Measurements from ENCODE around the gene VASH1. TPM values are rescaled to one million over a fixed set of nuclear protein-coding genes. Genes with fewer than 3 reads are reported as not detected.

Gene VASH1
- total and polyA plus RNA-seq, 2 of the 13 experiments (the other 11 are each of a cell fraction or from before 2014, with no cell fraction given) = 0.11 to 0.24 TPM

DNA sequence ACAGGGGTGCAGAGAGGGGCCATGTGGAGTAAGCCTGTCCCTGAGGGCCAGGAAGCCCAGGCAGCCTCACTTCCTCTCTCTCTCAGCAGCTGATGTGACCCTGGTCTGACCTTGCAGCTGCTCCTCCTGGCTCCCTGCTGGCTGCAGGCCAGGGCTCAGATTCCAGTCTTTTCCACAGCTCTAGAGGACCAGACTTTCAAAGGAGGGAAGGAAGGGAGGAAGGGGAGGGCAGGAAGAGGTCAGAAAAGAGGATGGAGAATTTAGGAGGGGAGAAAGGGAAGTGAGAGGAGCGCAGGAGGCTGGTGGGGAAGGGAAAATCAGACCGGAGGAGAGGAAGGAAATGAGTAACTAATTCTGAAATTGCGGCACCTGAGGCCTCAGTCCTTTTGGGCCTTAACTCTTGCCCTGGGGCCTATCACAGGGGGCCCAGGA is 40.9 kb upstream of the VASH1 start:
- in situ Hi-C loops (cut with HindIII; ENCODE audit: extremely low pct_ligation_motif_present, low pct_unique_long_range_greater_than_20kb) (no loop called here), intact Hi-C loops (cut with micrococcal nuclease; ENCODE audit: unreplicated experiment) (no loop called here)
- Histone ChIP-seq H3K4me3 (replicated peaks in 1 of 3; ENCODE audit: insufficient read depth in 1 of 3, low read depth in 2 of 3, low read length in 3 of 3) (no peak overlapping the region), H3K4me1 (ENCODE audit: insufficient read depth, low read length) (peaks cover 14% of the 10 kb centered on the region), H3K79me2 (ENCODE audit: insufficient read depth, low read length) (no peaks in the 10 kb centered on the region), H3K4me2 (ENCODE audit: low read depth, low read length) (peak overlapping the region; percentile 8; the same call in 1 of the 2 replicates), H3K27ac (ENCODE audit: extremely low read length, insufficient read depth, low read length) (no peak overlapping the region), H3K36me3 (replicated peaks in 1 of 2; ENCODE audit: control insufficient read depth in 1 of 2, insufficient read depth in 2 of 2, low read length in 2 of 2) (no peaks in the 10 kb centered on the region), H4K20me1 (ENCODE audit: insufficient read depth, low read length) (no peaks in the 10 kb centered on the region), H3K27me3 (ENCODE audit: control insufficient read depth in 1 of 2, insufficient read depth in 2 of 2, low read length in 2 of 2) (peaks cover 2 to 4% of the 10 kb centered on the region in 2 experiments; a peak in 2 of 5 replicates), H3K9me3 (ENCODE audit: low read length) (no peaks in the 10 kb centered on the region), H3K9ac (ENCODE audit: insufficient read depth, low read depth, low read length) (no peak overlapping the region), H2AFZ (ENCODE audit: low read length) (no peak overlapping the region)
- no TSS peak for BruUV-seq (replicated peaks)
- ChIA-PET CTCF (ENCODE audit: low intra/inter-chr PET ratio, low total read pairs) (no interaction called here), POLR2A (no interaction called here)
- ATAC-seq (peak; percentile 80), FAIRE-seq (no peak), DNase-seq (ENCODE audit: low spot score) (peak; percentile 36)
- WGBS (ENCODE audit: low lambda C conversion rate) = 37% methylated on average over 3 of the region's 3 CpGs
- TF ChIP-seq HNRNPK (IDR thresholded peaks at IDR 0.05; ENCODE audit: low read depth, low read length, poor library complexity, severe bottlenecking) (no peak), MIER3 (CRISPR knock-in tag; IDR thresholded peaks at IDR 0.05; ENCODE audit: borderline replicate concordance) (no peak), SP5 (CRISPR knock-in tag; IDR thresholded peaks at IDR 0.05; ENCODE audit: borderline replicate concordance, low read depth) (no peak), ZNF264 (CRISPR knock-in tag; IDR thresholded peaks at IDR 0.05) (no peak), MZF1 (CRISPR knock-in tag; IDR thresholded peaks at IDR 0.05; ENCODE audit: borderline replicate concordance) (no peak), ZMYM2 (CRISPR knock-in tag; IDR thresholded peaks at IDR 0.05) (no peak), SOX13 (IDR thresholded peaks at IDR 0.05) (no peak), SOX13 (CRISPR knock-in tag; conservative IDR thresholded peaks at IDR 0.05 in 1 of 2, IDR thresholded peaks at IDR 0.05 in 1 of 2) (no peak), ZNF878 (CRISPR knock-in tag; IDR thresholded peaks at IDR 0.05) (no peak), PTBP1 (IDR thresholded peaks at IDR 0.05; ENCODE audit: low read depth, low read length, poor library complexity, severe bottlenecking) (no peak), ZNF687 (CRISPR knock-in tag; IDR thresholded peaks at IDR 0.05) (peak; percentile 35)
- TF ChIP-seq, protein P1, sequence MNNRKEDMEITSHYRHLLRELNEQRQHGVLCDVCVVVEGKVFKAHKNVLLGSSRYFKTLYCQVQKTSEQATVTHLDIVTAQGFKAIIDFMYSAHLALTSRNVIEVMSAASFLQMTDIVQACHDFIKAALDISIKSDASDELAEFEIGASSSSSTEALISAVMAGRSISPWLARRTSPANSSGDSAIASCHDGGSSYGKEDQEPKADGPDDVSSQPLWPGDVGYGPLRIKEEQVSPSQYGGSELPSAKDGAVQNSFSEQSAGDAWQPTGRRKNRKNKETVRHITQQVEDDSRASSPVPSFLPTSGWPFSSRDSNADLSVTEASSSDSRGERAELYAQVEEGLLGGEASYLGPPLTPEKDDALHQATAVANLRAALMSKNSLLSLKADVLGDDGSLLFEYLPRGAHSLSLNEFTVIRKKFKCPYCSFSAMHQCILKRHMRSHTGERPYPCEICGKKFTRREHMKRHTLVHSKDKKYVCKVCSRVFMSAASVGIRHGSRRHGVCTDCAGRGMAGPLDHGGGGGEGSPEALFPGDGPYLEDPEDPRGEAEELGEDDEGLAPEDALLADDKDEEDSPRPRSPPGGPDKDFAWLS (CRISPR knock-in tag; IDR thresholded peaks at IDR 0.05; ENCODE audit: borderline replicate concordance) = no peak
- TF ChIP-seq, protein P2, sequence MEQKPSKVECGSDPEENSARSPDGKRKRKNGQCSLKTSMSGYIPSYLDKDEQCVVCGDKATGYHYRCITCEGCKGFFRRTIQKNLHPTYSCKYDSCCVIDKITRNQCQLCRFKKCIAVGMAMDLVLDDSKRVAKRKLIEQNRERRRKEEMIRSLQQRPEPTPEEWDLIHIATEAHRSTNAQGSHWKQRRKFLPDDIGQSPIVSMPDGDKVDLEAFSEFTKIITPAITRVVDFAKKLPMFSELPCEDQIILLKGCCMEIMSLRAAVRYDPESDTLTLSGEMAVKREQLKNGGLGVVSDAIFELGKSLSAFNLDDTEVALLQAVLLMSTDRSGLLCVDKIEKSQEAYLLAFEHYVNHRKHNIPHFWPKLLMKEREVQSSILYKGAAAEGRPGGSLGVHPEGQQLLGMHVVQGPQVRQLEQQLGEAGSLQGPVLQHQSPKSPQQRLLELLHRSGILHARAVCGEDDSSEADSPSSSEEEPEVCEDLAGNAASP (CRISPR knock-in tag; IDR thresholded peaks at IDR 0.05; ENCODE audit: borderline replicate concordance) = peak; percentile 17; the same call in 1 of the 2 replicates
- TF ChIP-seq, protein P3, sequence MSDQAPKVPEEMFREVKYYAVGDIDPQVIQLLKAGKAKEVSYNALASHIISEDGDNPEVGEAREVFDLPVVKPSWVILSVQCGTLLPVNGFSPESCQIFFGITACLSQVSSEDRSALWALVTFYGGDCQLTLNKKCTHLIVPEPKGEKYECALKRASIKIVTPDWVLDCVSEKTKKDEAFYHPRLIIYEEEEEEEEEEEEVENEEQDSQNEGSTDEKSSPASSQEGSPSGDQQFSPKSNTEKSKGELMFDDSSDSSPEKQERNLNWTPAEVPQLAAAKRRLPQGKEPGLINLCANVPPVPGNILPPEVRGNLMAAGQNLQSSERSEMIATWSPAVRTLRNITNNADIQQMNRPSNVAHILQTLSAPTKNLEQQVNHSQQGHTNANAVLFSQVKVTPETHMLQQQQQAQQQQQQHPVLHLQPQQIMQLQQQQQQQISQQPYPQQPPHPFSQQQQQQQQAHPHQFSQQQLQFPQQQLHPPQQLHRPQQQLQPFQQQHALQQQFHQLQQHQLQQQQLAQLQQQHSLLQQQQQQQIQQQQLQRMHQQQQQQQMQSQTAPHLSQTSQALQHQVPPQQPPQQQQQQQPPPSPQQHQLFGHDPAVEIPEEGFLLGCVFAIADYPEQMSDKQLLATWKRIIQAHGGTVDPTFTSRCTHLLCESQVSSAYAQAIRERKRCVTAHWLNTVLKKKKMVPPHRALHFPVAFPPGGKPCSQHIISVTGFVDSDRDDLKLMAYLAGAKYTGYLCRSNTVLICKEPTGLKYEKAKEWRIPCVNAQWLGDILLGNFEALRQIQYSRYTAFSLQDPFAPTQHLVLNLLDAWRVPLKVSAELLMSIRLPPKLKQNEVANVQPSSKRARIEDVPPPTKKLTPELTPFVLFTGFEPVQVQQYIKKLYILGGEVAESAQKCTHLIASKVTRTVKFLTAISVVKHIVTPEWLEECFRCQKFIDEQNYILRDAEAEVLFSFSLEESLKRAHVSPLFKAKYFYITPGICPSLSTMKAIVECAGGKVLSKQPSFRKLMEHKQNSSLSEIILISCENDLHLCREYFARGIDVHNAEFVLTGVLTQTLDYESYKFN (CRISPR knock-in tag; conservative IDR thresholded peaks at IDR 0.05) = no peak
